ENCODE measurements around the gene MARK2.
A peak's percentile ranks its signal among the peaks of the same experiment; 100 is the strongest.
"Not testable (repeated sequence)": the region's sequence is repeated elsewhere in the genome, so short reads cannot be mapped to it uniquely, and the experiment has no call there.

MARK2 gene

GRCh38 chr11:63858628-63859550, 20.0 kb downstream of the MARK2 start:
- DNase-seq = no peak

- DNase-seq = no peak
Observed at GRCh38 chr11:63862923-63863322, 24.0 kb downstream of the MARK2 start.

DNA sequence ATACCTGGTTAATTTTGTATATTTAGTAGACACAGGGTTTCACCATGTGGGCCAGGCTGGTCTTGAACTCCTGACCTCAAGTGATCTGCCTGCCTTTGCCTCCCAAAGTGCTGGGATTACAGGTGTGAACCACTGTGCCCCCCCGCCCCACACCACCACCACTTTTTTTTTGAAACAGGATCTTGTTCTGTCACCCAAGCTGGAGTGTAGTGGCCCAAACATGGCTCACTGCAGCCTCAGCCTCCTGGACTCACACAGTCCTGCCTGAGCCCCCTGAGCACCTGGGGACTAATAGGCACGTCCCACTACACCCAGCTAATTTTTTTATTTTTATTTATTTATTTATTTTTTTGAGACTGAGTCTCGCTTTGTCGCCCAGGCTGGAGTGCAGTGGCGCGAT, 24.7 kb downstream of the MARK2 start:
- DNase-seq = not testable (repeated sequence)

- DNase-seq = no peak
Observed at GRCh38 chr11:63866211-63866610, 27.3 kb downstream of the MARK2 start.

DNA sequence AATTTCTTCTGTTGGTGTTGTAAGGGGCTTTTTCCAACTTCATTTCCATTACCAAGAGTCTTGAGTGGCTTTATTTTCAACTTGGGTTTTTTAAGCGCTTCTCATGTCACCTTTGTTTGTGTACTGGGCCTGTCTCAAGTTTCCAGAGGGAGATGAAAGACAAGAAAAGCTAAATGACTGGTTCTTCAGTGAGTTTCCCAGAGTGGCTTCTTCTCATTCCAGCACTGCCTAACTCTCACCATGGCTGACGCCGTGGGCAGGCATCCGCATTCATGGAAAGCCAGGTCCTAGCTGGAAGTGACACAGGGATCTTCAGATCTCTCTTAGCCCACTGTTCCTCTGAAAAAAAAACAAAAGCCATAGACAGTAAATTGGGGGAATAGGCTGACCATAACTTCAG, 28.6 kb downstream of the MARK2 start:
- no peak for DNase-seq

GRCh38 chr11:63868399-63869064, 29.6 kb downstream of the MARK2 start:
- no peak for DNase-seq

DNA sequence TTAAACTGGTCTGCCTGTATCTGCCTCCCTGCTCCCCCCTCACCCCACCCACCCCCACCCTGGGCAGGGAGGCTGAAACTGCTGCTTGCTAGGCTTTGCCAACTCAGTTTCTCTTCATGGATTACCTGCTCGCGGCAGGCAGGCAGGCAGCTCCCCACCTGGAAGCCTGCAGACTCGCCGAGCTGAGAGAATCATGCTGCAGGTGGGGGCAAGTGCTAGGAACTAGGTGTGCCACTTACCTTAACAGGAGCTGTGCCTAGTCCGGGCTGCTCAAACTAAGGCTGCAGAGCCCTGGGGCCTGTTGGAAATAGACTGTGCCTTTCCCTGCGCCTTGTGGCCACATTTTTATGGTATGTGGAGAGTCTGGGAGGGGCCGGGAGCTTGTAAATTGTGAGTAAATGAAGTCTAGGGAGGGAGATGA, 30.3 kb downstream of the MARK2 start:
- no peak for DNase-seq

DNA sequence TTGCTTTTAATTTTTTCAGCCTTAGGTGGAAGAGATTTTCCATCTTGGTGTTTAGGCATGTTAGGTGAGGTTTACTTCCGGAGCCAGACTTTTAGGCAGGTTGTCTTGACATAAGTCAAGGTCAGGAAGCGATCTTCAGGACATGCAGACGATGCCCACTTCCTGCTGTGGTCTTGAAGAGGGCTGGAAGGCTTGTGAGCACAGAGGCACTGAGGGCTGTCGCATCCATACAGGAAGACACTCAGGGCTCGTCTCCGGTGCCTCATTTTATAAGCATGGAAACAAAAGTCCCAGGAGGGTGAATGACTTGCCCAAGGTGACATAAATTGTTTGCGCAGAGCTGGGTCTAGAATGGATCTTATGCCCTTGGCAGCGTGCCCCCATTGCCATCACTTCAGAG, 30.8 kb downstream of the MARK2 start:
- DNase-seq = no peak

GRCh38 chr11:63870351-63871140, 31.6 kb downstream of the MARK2 start:
- no peak for DNase-seq

DNA sequence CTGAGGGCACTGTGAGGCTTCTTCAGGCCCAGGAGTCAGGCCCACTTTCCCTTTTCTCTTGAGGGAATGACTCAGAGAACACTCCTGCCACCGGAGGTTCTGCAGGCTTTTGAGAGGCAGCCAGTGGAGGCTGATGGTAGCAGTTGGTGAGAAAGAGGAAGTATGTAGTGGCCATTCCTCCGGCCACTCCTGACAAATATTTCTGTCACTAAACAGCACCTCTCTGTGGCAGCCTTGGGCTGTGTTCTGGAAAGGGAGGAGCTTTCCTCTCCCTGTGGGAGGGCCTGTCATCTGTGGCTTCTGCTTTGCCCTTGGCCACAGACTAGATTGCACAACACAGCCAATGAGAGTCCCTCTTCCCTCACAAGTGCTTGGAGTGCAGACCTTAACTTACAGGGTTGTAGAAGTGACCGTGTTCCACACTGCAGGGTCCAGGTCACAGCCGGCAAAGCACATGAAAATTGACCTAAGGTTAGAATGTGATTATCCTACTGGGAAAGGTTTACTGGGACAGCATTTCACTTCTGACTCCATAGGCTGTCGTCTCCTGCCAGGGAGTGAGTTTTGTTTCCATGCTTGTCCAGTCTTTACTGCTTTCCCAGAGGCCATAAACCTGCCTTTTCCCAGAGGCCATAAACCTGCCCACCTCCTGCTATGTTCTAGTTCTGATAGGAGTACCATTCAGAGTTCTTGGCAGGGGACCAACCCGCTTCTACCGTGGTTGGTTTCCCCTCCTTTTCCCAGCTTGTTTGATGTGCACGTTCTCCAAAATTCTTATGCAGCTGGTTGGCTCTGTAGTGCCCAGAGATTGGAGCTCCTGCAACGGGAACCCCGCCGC, 33.3 kb downstream of the MARK2 start:
- DNase-seq = peak; percentile 57 to 83

DNA sequence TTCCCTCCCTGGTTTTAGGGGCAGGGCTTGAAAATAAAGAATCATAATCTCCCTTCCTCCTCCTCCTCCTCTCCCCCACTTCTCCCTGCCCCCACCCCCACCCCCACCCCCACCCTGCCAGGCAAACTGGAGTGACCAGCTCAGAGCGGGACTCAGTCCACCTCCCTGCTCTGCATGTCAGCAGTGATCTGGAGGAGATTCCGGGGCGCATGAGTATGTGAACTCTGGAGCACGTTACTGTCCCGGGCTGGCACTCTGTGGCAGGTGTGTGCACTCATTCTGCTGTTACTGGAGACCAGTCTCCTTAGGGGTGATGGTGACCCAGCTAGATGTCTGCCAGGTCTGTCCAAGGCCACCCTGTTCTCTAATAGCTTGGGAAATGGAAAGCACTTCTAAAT, 33.9 kb downstream of the MARK2 start:
- no peak for DNase-seq

DNA sequence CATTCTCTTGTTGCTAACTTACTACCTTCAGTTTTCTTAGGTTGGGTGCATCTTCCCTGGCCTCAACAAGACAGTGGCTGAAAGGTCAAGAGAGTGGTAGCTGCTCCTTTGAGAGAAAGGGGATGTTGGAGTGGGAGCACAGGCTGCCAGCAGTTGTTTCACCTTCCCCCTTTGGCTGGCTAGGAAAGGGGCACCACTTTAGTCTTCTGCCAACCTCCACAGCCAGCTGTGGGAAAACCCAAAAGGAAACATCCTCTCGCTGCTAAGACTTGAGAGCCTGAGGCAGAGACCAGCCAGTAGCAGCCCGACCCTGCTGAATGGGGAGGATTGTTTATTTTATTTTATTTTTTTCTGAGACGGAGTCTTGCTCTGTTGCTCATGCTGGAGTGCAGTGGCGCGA, 34.4 kb downstream of the MARK2 start:
- DNase-seq = no peak

DNA sequence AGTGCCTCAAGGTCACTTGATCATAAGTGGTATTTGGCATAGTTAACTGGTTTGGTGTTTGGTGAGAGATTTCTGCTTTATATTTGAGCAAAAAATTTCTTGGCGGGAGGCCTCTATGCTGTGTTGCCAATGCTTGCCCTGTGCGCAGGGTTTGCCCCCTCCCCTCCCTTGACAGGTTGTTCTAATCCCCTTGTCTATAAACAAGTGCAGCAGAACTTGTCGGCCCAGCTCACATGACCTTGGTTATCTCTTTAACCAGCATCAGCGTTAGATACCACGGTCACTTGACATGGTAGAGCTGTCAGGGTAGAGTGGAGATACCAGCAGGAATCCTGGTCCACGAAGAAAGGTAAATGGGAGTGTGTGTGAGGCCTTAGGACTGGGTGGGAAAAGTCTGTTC, 35.6 kb downstream of the MARK2 start:
- no peak for DNase-seq

DNA sequence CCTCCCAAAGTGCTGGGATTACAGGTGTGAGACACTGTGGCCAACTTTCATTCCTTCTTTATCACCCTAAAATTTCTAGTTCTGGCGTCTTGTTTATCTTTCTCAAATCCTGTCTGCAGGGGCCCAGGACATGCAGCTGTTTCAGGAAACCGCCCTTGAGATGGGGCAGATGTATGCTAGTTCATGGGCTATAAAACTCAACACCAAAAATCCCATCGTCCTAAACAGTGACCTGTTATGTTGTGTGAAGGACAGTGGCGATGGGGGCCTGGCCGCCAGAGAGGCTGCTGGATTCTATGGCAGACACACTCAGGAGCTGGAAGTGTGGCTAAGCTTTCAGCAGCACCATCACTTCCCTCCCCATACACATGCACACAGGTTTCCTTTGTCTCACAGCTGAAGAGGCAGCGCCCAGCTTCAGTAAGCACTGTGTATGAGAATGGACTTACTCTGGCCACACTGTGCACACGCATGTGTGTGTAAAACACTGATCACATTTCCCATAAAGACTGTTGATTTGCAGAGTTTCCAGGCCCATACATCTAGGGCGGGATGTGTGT, 36.7 kb downstream of the MARK2 start:
- DNase-seq = no peak

DNA sequence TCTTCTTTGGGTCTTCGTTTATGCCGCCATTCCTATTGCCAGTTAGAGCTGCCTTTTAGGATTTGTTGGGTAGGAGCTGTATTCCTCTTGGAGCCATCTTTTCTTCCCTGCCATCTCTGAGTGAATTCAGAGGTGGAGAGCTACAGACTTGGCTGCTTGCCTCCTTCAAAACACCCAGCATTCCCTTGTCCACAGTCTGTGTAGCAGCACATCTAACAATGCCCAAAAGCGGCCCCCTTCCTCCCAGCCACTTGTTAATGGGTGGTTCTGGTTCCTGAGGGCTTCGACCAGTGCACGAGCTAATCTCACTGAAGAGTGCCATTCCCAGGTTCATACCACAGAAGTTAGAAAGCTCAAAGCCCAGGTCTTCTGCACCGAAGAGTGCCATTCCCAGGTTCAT, 37.7 kb downstream of the MARK2 start:
- DNase-seq = no peak

DNA sequence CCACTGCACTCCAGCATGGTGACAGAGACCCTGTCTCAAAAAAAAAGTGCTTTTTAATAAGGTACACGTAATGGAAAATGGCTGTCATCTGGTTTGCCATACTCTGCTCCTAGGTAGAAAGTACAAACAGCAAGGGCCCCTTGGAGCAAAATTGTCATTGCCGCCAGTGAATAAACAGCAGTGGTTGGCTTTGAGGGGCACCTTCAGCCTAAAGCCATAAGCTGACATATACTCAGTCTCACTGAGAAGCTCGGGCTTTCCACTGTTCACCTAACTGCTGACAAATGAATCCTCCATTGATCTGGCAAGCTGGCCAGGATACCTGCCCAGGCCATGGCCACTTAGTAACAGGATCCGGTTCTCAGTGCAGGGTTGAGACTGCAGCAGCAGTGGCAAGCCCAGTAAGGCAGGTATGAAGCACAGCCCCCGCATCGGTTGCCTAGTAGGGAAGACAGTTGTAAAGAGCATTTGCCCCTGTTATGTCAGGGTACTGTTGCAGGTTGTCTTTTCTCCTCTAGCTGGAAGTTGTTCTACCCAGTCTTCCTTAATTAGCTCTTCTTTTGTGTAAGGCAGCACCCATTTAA, 38.8 kb downstream of the MARK2 start:
- DNase-seq = no peak

GRCh38 chr11:63879598-63880402, 40.9 kb downstream of the MARK2 start:
- no peak for DNase-seq

DNA sequence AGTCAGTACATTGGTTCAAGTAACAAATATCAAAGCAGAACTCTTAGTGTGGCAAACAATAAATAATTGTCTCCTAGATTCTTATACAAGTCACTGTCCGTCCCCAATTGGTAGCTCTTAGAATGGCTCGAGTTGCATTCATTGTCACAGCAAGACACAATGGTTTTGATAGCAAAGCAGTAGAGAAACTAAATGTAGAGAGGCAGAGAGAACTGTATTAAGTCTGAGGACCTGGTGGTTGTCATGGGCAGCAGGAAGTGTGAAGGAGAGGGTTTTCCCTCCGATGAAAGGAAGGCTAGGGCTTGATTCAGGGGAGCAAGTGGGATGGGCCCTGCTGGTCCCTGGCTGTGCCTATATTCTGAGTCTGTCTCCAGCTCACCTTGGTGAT, 41.5 kb downstream of the MARK2 start:
- no peak for DNase-seq

GRCh38 chr11:63882555-63883242, 43.8 kb downstream of the MARK2 start:
- DNase-seq = no peak

DNA sequence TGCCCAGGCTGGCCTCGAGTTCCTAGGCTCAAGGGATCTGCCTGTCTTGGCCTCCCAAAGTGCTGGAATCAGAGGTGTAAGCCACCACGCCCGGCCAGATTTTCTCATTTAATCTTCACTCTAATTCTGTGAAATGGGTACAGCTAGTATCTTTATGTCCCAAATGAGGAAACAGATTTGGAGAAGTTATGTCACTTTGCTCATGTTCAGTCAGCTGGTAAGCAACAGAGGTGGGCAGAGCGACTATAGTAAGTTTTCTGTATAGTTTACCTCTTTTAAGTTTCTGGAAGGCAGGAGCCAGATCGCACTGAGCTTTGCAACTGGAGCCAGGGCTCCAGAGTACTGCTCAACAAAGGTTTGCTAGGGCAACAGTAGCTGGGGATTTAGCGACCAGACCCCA, 44.9 kb downstream of the MARK2 start:
- no peak for DNase-seq

All from SW 1271 (cell line).